Testis (tissue), 3 donors: ENCODE results near the gene EXOC4. TPM values are rescaled to one million over a fixed set of nuclear protein-coding genes. Genes with fewer than 3 reads are reported as not detected.

ENCODE experiments used
- DNase-seq: peaks from one replicate; pipeline ENCODE4 v3.0.0-alpha.2; 2019
- H3K27ac ChIP-seq, 2 donors: fragments of 200-600 bp; sonication (generic); one replicate each; pipeline ENCODE4 v1.5.1; 2019
- H3K27me3 ChIP-seq: fragments of 200-600 bp; sonication (generic); one replicate; pipeline ENCODE4 v1.5.1; 2019
- H3K36me3 ChIP-seq: fragments of 200-600 bp; sonication (generic); one replicate; pipeline ENCODE4 v1.5.1; 2017; ENCODE audit warnings: low read depth; ENCODE audit errors: missing control alignments
- H3K4me1 ChIP-seq: fragments of 200-600 bp; sonication (generic); one replicate; pipeline ENCODE4 v1.5.1; 2019
- H3K4me3 ChIP-seq, 2 donors: fragments of 200-600 bp; sonication (generic); one replicate each; pipeline ENCODE4 v1.5.1; 2017 to 2019
- H3K9me3 ChIP-seq: fragments of 200-600 bp; sonication (generic); one replicate; pipeline ENCODE4 v1.5.1; 2017
- CTCF ChIP-seq, 3 experiments: fragments of 450-650 bp in 2 of 3; fragments of 200-600 bp in 1 of 3; sonication (generic) in 1 of 3; IDR thresholded peaks; one replicate each; pipeline ENCODE4 v1.5.1; 2016 to 2019; ENCODE audit warnings: antibody characterized with exemption in 3 of 3, mild to moderate bottlenecking in 2 of 3, moderate library complexity in 1 of 3
- POLR2A ChIP-seq: fragments of 450-650 bp; IDR thresholded peaks from one replicate; pipeline ENCODE4 v1.6.1; 2017; ENCODE audit warnings: antibody characterized with exemption, mild to moderate bottlenecking, moderate library complexity
- WGBS, 2 donors: methylation state at CpG; one replicate each; pipeline ENCODE4 v1.1.5; 2018; 5-methylcytosine and 5-hydroxymethylcytosine counted together
- intact Hi-C: fragments of 100-400 bp; cut with DNase I; formaldehyde crosslinking; loops from one replicate; pipeline ENCODE4 v1.15.1; 2023; ENCODE audit warnings: low total_unique reads
- polyA plus RNA-seq: library from polyadenylated mRNA; stranded (reverse); fragments of 350-450 nt; fragmentation: Illumina TruSeq; extraction: RNeasy Lipid Tissue Mini Kit (QIAGEN cat#74804); gene quantifications from one replicate; pipeline ENCODE4 v1.2.3, GENCODE V29; 2014; ENCODE audit warnings: low read depth, low replicate concordance; ENCODE audit not compliant: insufficient read depth
- total RNA-seq, 2 donors: library from RNA; depleted of rRNA; stranded (reverse); fragments of >200 nt; gene quantifications; one replicate each; pipeline ENCODE4 v1.2.3, GENCODE V29; 2016

The EXOC4 gene
- total and polyA plus RNA-seq, 3 donors from 2014 or later = 47.4 to 169 (median 142) TPM

GRCh38 chr7:133682364-133683181 is 429.7 kb downstream of the EXOC4 start:
- H3K27me3 ChIP-seq = no peaks in the 10 kb centered on the region
- H3K9me3 ChIP-seq = no peaks in the 10 kb centered on the region
- no peak for DNase-seq
- no peak overlapping the region for H3K4me3 ChIP-seq
- 73 to 74% methylated on average over 9 of the region's 9 CpGs for WGBS, 2 donors
- H3K36me3 ChIP-seq = no peaks in the 10 kb centered on the region
- H3K4me1 ChIP-seq = peaks cover 5% of the 10 kb centered on the region
- no peak overlapping the region for H3K27ac ChIP-seq
- intact Hi-C loops = no loop called here
- TF ChIP-seq POLR2A (no peak), CTCF (IDR thresholded peaks at IDR 0.05) (no peak)

- Histone ChIP-seq H3K27ac (no peak overlapping the region), H3K27me3 (no peaks in the 10 kb centered on the region), H3K36me3 (no peaks in the 10 kb centered on the region), H3K9me3 (no peaks in the 10 kb centered on the region), H3K4me1 (peaks cover 5% of the 10 kb centered on the region), H3K4me3 (no peak overlapping the region)
- TF ChIP-seq CTCF (IDR thresholded peaks at IDR 0.05) = no peak
- TF ChIP-seq POLR2A = no peak
- intact Hi-C loops = no loop called here
- WGBS, 2 donors = 62 to 72% methylated on average over 2 of the region's 2 CpGs
- DNase-seq = no peak
These were observed 430.2 kb downstream of the EXOC4 start for GRCh38 chr7:133683182-133683454.

GRCh38 chr7:133688483-133689239 is 435.8 kb downstream of the EXOC4 start:
- TF ChIP-seq CTCF (IDR thresholded peaks at IDR 0.05) (no peak), POLR2A (no peak)
- intact Hi-C loops = no loop called here
- H3K4me1 ChIP-seq = peaks cover 6% of the 10 kb centered on the region
- no peaks in the 10 kb centered on the region for H3K27me3 ChIP-seq
- no peak for DNase-seq
- no peaks in the 10 kb centered on the region for H3K36me3 ChIP-seq
- H3K27ac ChIP-seq = no peak overlapping the region
- H3K9me3 ChIP-seq = no peaks in the 10 kb centered on the region
- H3K4me3 ChIP-seq = no peak overlapping the region
- WGBS, 2 donors = 61% methylated on average over 3 of the region's 3 CpGs

- no peak for TF ChIP-seq CTCF (IDR thresholded peaks at IDR 0.05)
- no peaks in the 10 kb centered on the region for H3K36me3 ChIP-seq
- intact Hi-C loops = no loop called here
- DNase-seq = no peak
- H3K4me3 ChIP-seq = no peak overlapping the region
- H3K4me1 ChIP-seq = peaks cover 6% of the 10 kb centered on the region
- H3K9me3 ChIP-seq = no peaks in the 10 kb centered on the region
- WGBS, 2 donors = 79 to 88% methylated on average over 4 of the region's 4 CpGs
- H3K27ac ChIP-seq = no peak overlapping the region
- no peaks in the 10 kb centered on the region for H3K27me3 ChIP-seq
These were observed 437.9 kb downstream of the EXOC4 start for GRCh38 chr7:133690740-133691139.
